ENCODE measurements around the gene ORMDL1. TPM values are rescaled to one million over a fixed set of nuclear protein-coding genes. Genes with fewer than 3 reads are reported as not detected.

The ORMDL1 gene
- total RNA-seq (ENCODE audit: unreplicated experiment) = 60.7 TPM
- long read RNA-seq, transcript ORMDL1-201 (3 exons, 2,692 nt) = minor isoform, 7 of 41 reads
- long read RNA-seq, transcript ORMDL1-203 (4 exons, 2,009 nt) = major isoform, 13 of 41 reads
- long read RNA-seq, partial matches to known transcripts = 6 of 41 reads
- long read RNA-seq, other reads (novel, unspliced or antisense) = 12 of 41 reads

GRCh38 chr2:189783927-189784867 is at the start of gene ORMDL1, which contains the start of gene PMS1:
Gene ORMDL1, minus strand, starts transcription at chr2:189784339. Its CDS starts 1,744 bp downstream, at chr2:189782595.
Gene PMS1, plus strand, starts transcription at chr2:189784450. Its CDS starts 7,360 bp downstream, at chr2:189791810.
- Mint-ChIP-seq H3K27ac (ENCODE audit: unreplicated experiment) (peak within 1 kb of the TSS; percentile 98), H3K36me3 (ENCODE audit: low read depth, unreplicated experiment) (peaks cover 4% of the 10 kb centered on the region), H3K4me1 (ENCODE audit: unreplicated experiment) (peaks cover 19% of the 10 kb centered on the region), H3K9me3 (ENCODE audit: unreplicated experiment) (no peaks in the 10 kb centered on the region), H3K27me3 (ENCODE audit: unreplicated experiment) (peaks cover 10% of the 10 kb centered on the region), H3K4me3 (ENCODE audit: unreplicated experiment) (peak within 1 kb of the TSS; percentile 96)
- TF ChIP-seq CTCF (IDR thresholded peaks at IDR 0.05; ENCODE audit: unreplicated experiment) = no peak
- DNase-seq (ENCODE audit: low spot score) = peak; percentile 94

- Mint-ChIP-seq H3K27ac (ENCODE audit: unreplicated experiment) (no peak overlapping the region), H3K27me3 (ENCODE audit: unreplicated experiment) (no peaks in the 10 kb centered on the region), H3K36me3 (ENCODE audit: low read depth, unreplicated experiment) (peaks cover 4% of the 10 kb centered on the region), H3K4me3 (ENCODE audit: unreplicated experiment) (no peak overlapping the region), H3K9me3 (ENCODE audit: unreplicated experiment) (no peaks in the 10 kb centered on the region), H3K4me1 (ENCODE audit: unreplicated experiment) (no peaks in the 10 kb centered on the region)
- TF ChIP-seq CTCF (IDR thresholded peaks at IDR 0.05; ENCODE audit: unreplicated experiment) = no peak
- no peak for DNase-seq (ENCODE audit: low spot score)
Observed at GRCh38 chr2:189830510-189830909, 46.4 kb upstream of the ORMDL1 start.

GRCh38 chr2:189829102-189829833 is 45.1 kb upstream of the ORMDL1 start:
- no peak for DNase-seq (ENCODE audit: low spot score)
- Mint-ChIP-seq H3K9me3 (ENCODE audit: unreplicated experiment) (no peaks in the 10 kb centered on the region), H3K27me3 (ENCODE audit: unreplicated experiment) (no peaks in the 10 kb centered on the region), H3K4me1 (ENCODE audit: unreplicated experiment) (no peaks in the 10 kb centered on the region), H3K4me3 (ENCODE audit: unreplicated experiment) (no peak overlapping the region), H3K36me3 (ENCODE audit: low read depth, unreplicated experiment) (peaks cover 4% of the 10 kb centered on the region), H3K27ac (ENCODE audit: unreplicated experiment) (no peak overlapping the region)
- TF ChIP-seq CTCF (IDR thresholded peaks at IDR 0.05; ENCODE audit: unreplicated experiment) = no peak

- Mint-ChIP-seq H3K4me3 (ENCODE audit: unreplicated experiment) (no peak overlapping the region), H3K36me3 (ENCODE audit: low read depth, unreplicated experiment) (peaks cover 4% of the 10 kb centered on the region), H3K4me1 (ENCODE audit: unreplicated experiment) (no peaks in the 10 kb centered on the region), H3K27ac (ENCODE audit: unreplicated experiment) (no peak overlapping the region), H3K27me3 (ENCODE audit: unreplicated experiment) (no peaks in the 10 kb centered on the region), H3K9me3 (ENCODE audit: unreplicated experiment) (no peaks in the 10 kb centered on the region)
- TF ChIP-seq CTCF (IDR thresholded peaks at IDR 0.05; ENCODE audit: unreplicated experiment) = no peak
- DNase-seq (ENCODE audit: low spot score) = no peak
Observed at GRCh38 chr2:189826039-189826438, 41.9 kb upstream of the ORMDL1 start.

All from endothelial cell (in vitro differentiated cells).